H1 (cell line): ENCODE measurements around the gene MARCKS. TPM values are rescaled to one million over a fixed set of nuclear protein-coding genes. Genes with fewer than 3 reads are reported as not detected.

Experiments
- CTCF ChIA-PET: fragments of 300-600 bp; sonication (Branson Sonifier 250); formaldehyde crosslinking; loops from one replicate; lab custom pipeline; 2021; ENCODE audit not compliant: partially characterized antibody; lab: Charles Lee
- POLR2A ChIA-PET: fragments of 300-600 bp; sonication (Branson Sonifier 250); formaldehyde crosslinking; loops from one replicate; lab custom pipeline; 2021; ENCODE audit warnings: inconsistent platforms; ENCODE audit not compliant: partially characterized antibody; lab: Charles Lee
- DNase-seq, 2 experiments: peaks; one replicate each; pipeline versions ENCODE4 v3.0.0 to v3.0.0-alpha.2; 2010 to 2022; ENCODE audit warnings: low spot score in 2 of 2, low read depth in 1 of 2, mixed read lengths in 1 of 2
- FAIRE-seq: peaks from 2 replicates; lab custom pipeline; 2011; peaks lifted over from hg19 to GRCh38; lab: Jason Lieb, UNC
- H2AFZ ChIP-seq: 2 replicates; pipeline ENCODE4 v1.8.1; 2012; ENCODE audit warnings: low read length, inconsistent platforms
- H2AK5ac ChIP-seq: 2 replicates; pipeline ENCODE4 v1.6.1; 2013; ENCODE audit warnings: low read depth, low read length
- H2BK120ac ChIP-seq: replicated peaks from 2 replicates; pipeline ENCODE3; 2013; ENCODE audit warnings: low read depth, low read length, inconsistent platforms
- H2BK12ac ChIP-seq: 2 replicates; pipeline ENCODE4 v1.6.1; 2013; ENCODE audit warnings: low read depth, low read length
- H2BK15ac ChIP-seq: 2 replicates; pipeline ENCODE4 v1.6.1; 2013; ENCODE audit warnings: low read length
- H2BK20ac ChIP-seq: 2 replicates; pipeline ENCODE4 v1.6.1; 2013; ENCODE audit warnings: low read length
- H2BK5ac ChIP-seq: 2 replicates; pipeline ENCODE4 v1.6.1; 2013; ENCODE audit warnings: low read depth, low read length
- H3K14ac ChIP-seq: 2 replicates; pipeline ENCODE4 v1.6.1; 2013; ENCODE audit warnings: inconsistent platforms; ENCODE audit not compliant: insufficient read length
- H3K18ac ChIP-seq: 2 replicates; pipeline ENCODE4 v1.6.1; 2013; ENCODE audit warnings: low read length; ENCODE audit errors: extremely low read depth
- H3K23ac ChIP-seq: 2 replicates; pipeline ENCODE4 v1.6.1; 2013; ENCODE audit warnings: inconsistent platforms; ENCODE audit not compliant: insufficient read length
- H3K23me2 ChIP-seq: 2 replicates; pipeline ENCODE4 v1.6.1; 2013; ENCODE audit warnings: low read depth, low read length
- H3K27ac ChIP-seq: 2 replicates; pipeline ENCODE4 v1.6.1; 2011; ENCODE audit warnings: low read depth, low read length, inconsistent platforms
- H3K27me3 ChIP-seq, 4 experiments: replicated peaks in 1 of 4; 1 replicate in 1 of 4; 2 replicates in 3 of 4; pipeline versions ENCODE4 v1.6.1 to v1.8.1; 2011 to 2013; ENCODE audit warnings: low read length in 3 of 4, mild to moderate bottlenecking in 3 of 4, inconsistent platforms in 2 of 4, mixed read lengths in 2 of 4, moderate library complexity in 1 of 4; ENCODE audit not compliant: control insufficient read depth in 3 of 4, insufficient read depth in 3 of 4; ENCODE audit errors: extremely low read depth in 1 of 4
- H3K36me3 ChIP-seq, 4 experiments: 2 replicates each; pipeline versions ENCODE4 v1.6.1 to v1.8.1; 2011 to 2013; ENCODE audit warnings: mild to moderate bottlenecking in 4 of 4, low read length in 3 of 4, moderate library complexity in 2 of 4, control low read depth in 1 of 4, inconsistent platforms in 1 of 4; ENCODE audit not compliant: insufficient read depth in 4 of 4, control insufficient read depth in 2 of 4
- H3K4ac ChIP-seq: replicated peaks from 2 replicates; pipeline ENCODE3; 2013; ENCODE audit warnings: low read length, low read depth, mixed read lengths, inconsistent platforms; ENCODE audit not compliant: insufficient read length
- H3K4me1 ChIP-seq, 4 experiments: replicated peaks in 1 of 4; 1 replicate in 1 of 4; 2 replicates in 3 of 4; pipeline versions ENCODE4 v1.6.1 to v1.8.1; 2011 to 2013; ENCODE audit warnings: low read length in 3 of 4, inconsistent platforms in 2 of 4, mixed read lengths in 1 of 4; ENCODE audit not compliant: insufficient read depth in 4 of 4, control insufficient read depth in 3 of 4
- H3K4me2 ChIP-seq, 2 experiments: 2 replicates each; pipeline versions ENCODE4 v1.6.1 to v1.8.1; 2011 to 2013; ENCODE audit warnings: low read depth in 2 of 2, low read length in 2 of 2, control low read depth in 1 of 2, inconsistent platforms in 1 of 2, mild to moderate bottlenecking in 1 of 2; ENCODE audit not compliant: insufficient read depth in 1 of 2
- H3K4me3 ChIP-seq, 4 experiments: fragments of 200-600, 300-600 bp in 1 of 4; sonication (generic), shearing (Covaris generic), sonication (Bioruptor Twin) in 1 of 4; 2 replicates each; pipeline versions ENCODE4 v1.5.1 to v1.8.1; 2011 to 2016; ENCODE audit warnings: low read length in 4 of 4, low read depth in 3 of 4, control low read depth in 2 of 4, inconsistent platforms in 2 of 4, mild to moderate bottlenecking in 2 of 4, mixed read lengths in 1 of 4, moderate library complexity in 1 of 4; ENCODE audit not compliant: insufficient read depth in 2 of 4; ENCODE audit errors: extremely low read depth in 1 of 4
- H3K56ac ChIP-seq: replicated peaks from 2 replicates; pipeline ENCODE3; 2013; ENCODE audit warnings: low read depth, mild to moderate bottlenecking, mixed read lengths, low read length, inconsistent platforms; ENCODE audit not compliant: insufficient read length
- H3K79me1 ChIP-seq: 2 replicates; pipeline ENCODE4 v1.6.1; 2013; ENCODE audit warnings: low read depth, low read length, control low read depth
- H3K79me2 ChIP-seq, 2 experiments: 2 replicates each; pipeline versions ENCODE4 v1.6.1 to v1.8.1; 2012 to 2013; ENCODE audit warnings: low read length in 2 of 2, mild to moderate bottlenecking in 2 of 2, inconsistent platforms in 1 of 2; ENCODE audit not compliant: insufficient read depth in 2 of 2, control insufficient read depth in 1 of 2
- H3K9ac ChIP-seq, 4 experiments: replicated peaks in 1 of 4; 1 replicate in 1 of 4; 2 replicates in 3 of 4; pipeline versions ENCODE4 v1.6.1 to v1.8.1; 2011 to 2013; ENCODE audit warnings: low read depth in 3 of 4, low read length in 3 of 4, control low read depth in 2 of 4, mild to moderate bottlenecking in 2 of 4, moderate library complexity in 2 of 4, inconsistent platforms in 1 of 4; ENCODE audit errors: extremely low read depth in 1 of 4
- H3K9me3 ChIP-seq, 2 experiments: 2 replicates each; pipeline versions ENCODE4 v1.6.1 to v1.8.1; 2012 to 2013; ENCODE audit warnings: mild to moderate bottlenecking in 2 of 2, moderate library complexity in 2 of 2, control low read depth in 1 of 2, inconsistent platforms in 1 of 2, low read depth in 1 of 2, low read length in 1 of 2, mixed read lengths in 1 of 2; ENCODE audit not compliant: insufficient read depth in 2 of 2
- H4K20me1 ChIP-seq, 2 experiments: replicated peaks in 1 of 2; 2 replicates each; pipeline versions ENCODE3 to v1.8.1; 2011 to 2013; ENCODE audit warnings: inconsistent platforms in 2 of 2, low read length in 2 of 2, mild to moderate bottlenecking in 1 of 2; ENCODE audit not compliant: insufficient read depth in 2 of 2, control insufficient read depth in 1 of 2
- H4K5ac ChIP-seq: 2 replicates; pipeline ENCODE4 v1.6.1; 2013; ENCODE audit warnings: low read length, low read depth, mixed read lengths, inconsistent platforms; ENCODE audit not compliant: insufficient read length
- H4K8ac ChIP-seq: 2 replicates; pipeline ENCODE4 v1.8.0; 2013; ENCODE audit warnings: mild to moderate bottlenecking, moderate library complexity, low read length, inconsistent platforms; ENCODE audit not compliant: insufficient read depth; ENCODE audit errors: extremely low read depth
- H4K91ac ChIP-seq: replicated peaks from 2 replicates; pipeline ENCODE3; 2013; ENCODE audit warnings: low read length, mixed read lengths, inconsistent platforms; ENCODE audit not compliant: insufficient read length
- EZH2 ChIP-seq: fragments of 200-600 bp; sonication (generic); IDR thresholded peaks from 2 replicates; pipeline ENCODE4 v1.7.1; 2012; ENCODE audit warnings: low read depth, mild to moderate bottlenecking, moderate library complexity, low read length, inconsistent platforms; ENCODE audit not compliant: severe bottlenecking
- GABPA ChIP-seq: IDR thresholded peaks from 2 replicates; pipeline ENCODE4 v1.6.1; 2011; ENCODE audit warnings: mild to moderate bottlenecking, low read length, moderate library complexity, borderline replicate concordance; ENCODE audit not compliant: insufficient read depth
- HDAC2 ChIP-seq, 2 experiments: fragments of 300-600 bp in 1 of 2; sonication (generic) in 1 of 2; IDR thresholded peaks; 2 replicates each; pipeline ENCODE4 v1.6.1; 2011 to 2012; ENCODE audit warnings: low read depth in 2 of 2, low read length in 2 of 2, mild to moderate bottlenecking in 2 of 2, moderate library complexity in 2 of 2, borderline replicate concordance in 1 of 2, inconsistent platforms in 1 of 2
- KDM5A ChIP-seq: fragments of 200-600 bp; IDR thresholded peaks from 2 replicates; pipeline ENCODE4 v1.7.1; 2012; ENCODE audit warnings: mild to moderate bottlenecking, low read length, inconsistent platforms, mixed read lengths
- MAFK ChIP-seq: IDR thresholded peaks from 2 replicates; pipeline ENCODE4 v1.6.1; 2012; ENCODE audit warnings: low read depth, mild to moderate bottlenecking, improper control_type of control experiment, low read length
- POLR2AphosphoS5 ChIP-seq: IDR thresholded peaks from 2 replicates; pipeline ENCODE4 v1.6.1; 2011; ENCODE audit warnings: low read depth, low read length
- RFX5 ChIP-seq: IDR thresholded peaks from 2 replicates; pipeline ENCODE4 v1.6.1; 2011; ENCODE audit warnings: low read depth, low read length, improper control_type of control experiment, borderline replicate concordance
- SAP30 ChIP-seq: fragments of 300-600 bp; sonication (generic); IDR thresholded peaks from 2 replicates; pipeline ENCODE4 v1.7.1; 2012; ENCODE audit warnings: low read length, moderate library complexity, mild to moderate bottlenecking, inconsistent platforms; ENCODE audit not compliant: insufficient read depth, insufficient replicate concordance
- SIN3A ChIP-seq, 2 experiments: IDR thresholded peaks in 1 of 2; conservative IDR thresholded peaks in 1 of 2; 2 replicates each; pipeline ENCODE4 v1.6.1; 2011 to 2012; ENCODE audit warnings: low read length in 2 of 2, improper control_type of control experiment in 1 of 2, low read depth in 1 of 2, mild to moderate bottlenecking in 1 of 2
- WGBS, 2 experiments: shearing (Covaris generic) in 1 of 2; methylation state at CpG; one replicate each; pipeline versions ENCODE4 v1.1.6 to v1.1.7; 2013 to 2015; ENCODE audit warnings: low lambda C conversion rate in 2 of 2, mixed read lengths in 2 of 2, inconsistent platforms in 1 of 2, low coverage in 1 of 2, missing lambda C conversion rate in 1 of 2; ENCODE audit not compliant: insufficient replicate concordance in 2 of 2, insufficient coverage in 1 of 2, insufficient read length in 1 of 2; ENCODE audit errors: extremely low coverage in 1 of 2, missing lambda C conversion rate in 1 of 2; 5-methylcytosine and 5-hydroxymethylcytosine counted together
- polyA plus RNA-seq, 7 experiments: library from polyadenylated mRNA; depleted of rRNA in 3 of 7; stranded (reverse) in 5 of 7; unstranded in 2 of 7; fragments of >200 nt in 5 of 7; fragments of 200-250 nt in 2 of 7; gene quantifications; 1 replicate in 5 of 7; 2 replicates in 1 of 7; 4 replicates in 1 of 7; pipeline versions ENCODE4 v1.2.1 to v1.2.3, GENCODE V29; 2011 to 2013; ENCODE audit warnings: missing spikeins in 2 of 7, mixed read lengths in 2 of 7
- total RNA-seq: library from RNA; stranded (reverse); fragmentation: NEBNext Ultra II Directional; extraction: Animal tissue kit (Norgen Biotek cat#: 25700); gene quantifications from 2 replicates; pipeline ENCODE4 v1.2.1, GENCODE V29; 2021

Gene MARCKS
- total and polyA plus RNA-seq, 2 of the 8 experiments (the other 6 are each of a cell fraction or from before 2014, with no cell fraction given), result 26.6 to 111 TPM

- peak in 1 of 2 experiments; percentile 62 for DNase-seq
- peak; percentile 41 for TF ChIP-seq EZH2
- no peak; the same call in 1 of the 2 replicates for TF ChIP-seq MAFK
- peak; percentile 7 for TF ChIP-seq SAP30
- TF ChIP-seq GABPA, result no peak
- no peak for TF ChIP-seq KDM5A
- no peak for TF ChIP-seq POLR2AphosphoS5
- no peak for TF ChIP-seq RFX5
- TF ChIP-seq HDAC2 (IDR thresholded peaks at IDR 0.05; ENCODE audit: borderline replicate concordance in 1 of 2, low read depth in 2 of 2, low read length in 2 of 2), result no peak
- TF ChIP-seq SIN3A (conservative IDR thresholded peaks at IDR 0.05 in 1 of 2, IDR thresholded peaks at IDR 0.05 in 1 of 2; ENCODE audit: low read depth in 1 of 2, low read length in 2 of 2), result peak in 1 of 2 experiments; percentile 24; a peak in 1 of 4 replicates
Observed at GRCh38 chr6:113855500-113856374, 1.4 kb upstream of the MARCKS start.

More at GRCh38 chr6:113855500-113856374, 1.4 kb upstream of the MARCKS start:
- H3K9ac ChIP-seq, result peak overlapping the region; percentile 40 to 53 (median 46); a peak in 4 of 7 replicates
- H2AFZ ChIP-seq, result peak overlapping the region; percentile 82
- H2BK12ac ChIP-seq, result peak overlapping the region; percentile 13; the same call in 1 of the 2 replicates
- no peaks in the 10 kb centered on the region for H3K79me1 ChIP-seq
- peaks cover 0 to 29% of the 10 kb centered on the region in 2 experiments; a peak in 2 of 4 replicates for H3K79me2 ChIP-seq
- no peak overlapping the region for H4K91ac ChIP-seq
- FAIRE-seq, result no peak
- H2BK20ac ChIP-seq, result no peak overlapping the region
- 4% methylated on average over 27 of the region's 27 CpGs; no CpG with 5 or more reads in 1 of the 2 experiments for WGBS, 2 experiments
- no peak overlapping the region for H4K8ac ChIP-seq
- H2BK5ac ChIP-seq, result no peak overlapping the region
- H2BK120ac ChIP-seq, result peak overlapping the region; percentile 35
- no peak overlapping the region for H3K14ac ChIP-seq
- ChIA-PET POLR2A (interaction anchor here (0.7 to 2.1 kb wide), 11 partner anchors 8 to 269 kb away, joined by 3 to 9 read pairs (median 4); no protein-coding TSS in a partner anchor), CTCF (interaction anchor here (0.6 to 1.7 kb wide), 6 partner anchors 27 to 550 kb away, joined by 3 to 4 read pairs (median 3); no protein-coding TSS in a partner anchor)
- peaks cover 0 to 10% (median 1%) of the 10 kb centered on the region in 4 experiments; a peak in 2 of 8 replicates for H3K36me3 ChIP-seq
- H3K23me2 ChIP-seq, result peaks cover 22% of the 10 kb centered on the region
- peak overlapping the region; percentile 11; the same call in 1 of the 2 replicates for H3K18ac ChIP-seq
- peak overlapping the region; percentile 98 to 100 for H3K4me2 ChIP-seq
- peaks cover 6 to 29% (median 15%) of the 10 kb centered on the region in 4 experiments; a peak in 6 of 7 replicates for H3K27me3 ChIP-seq
- peak overlapping the region; percentile 95 to 99 (median 98) for H3K4me3 ChIP-seq
- H3K56ac ChIP-seq, result no peak overlapping the region
- peaks cover 4 to 7% (median 6%) of the 10 kb centered on the region in 4 experiments; a peak in 4 of 7 replicates for H3K4me1 ChIP-seq
- H4K5ac ChIP-seq, result no peak overlapping the region
- no peak overlapping the region for H3K27ac ChIP-seq
- H3K4ac ChIP-seq, result no peak overlapping the region
- H2BK15ac ChIP-seq, result no peak overlapping the region
- peaks cover 3 to 5% of the 10 kb centered on the region in 2 experiments for H4K20me1 ChIP-seq
- H3K9me3 ChIP-seq, result no peaks in the 10 kb centered on the region
- H3K23ac ChIP-seq, result no peak overlapping the region
- no peak overlapping the region for H2AK5ac ChIP-seq
